Upper lobe of left lung (tissue), 6 donors: Measurements from ENCODE around the gene NRP1. TPM values are rescaled to one million over a fixed set of nuclear protein-coding genes. Genes with fewer than 3 reads are reported as not detected.

Experiments
- ATAC-seq, 2 donors: fragments of 200-7000 bp; cut with Tn5 transposase; one replicate each; pipeline ENCODE4 v1.9.1; 2022; ENCODE audit warnings: mild to moderate bottlenecking in 2 of 2, moderate library complexity in 2 of 2; ENCODE audit not compliant: low FRiP score in 2 of 2
- DNase-seq, 2 donors: peaks; one replicate each; pipeline ENCODE4 v3.0.0-alpha.2; 2019 to 2020
- H3K27ac ChIP-seq, 4 donors: fragments of 200-600 bp; sonication (generic); one replicate each; pipeline ENCODE4 v1.5.1; 2016 to 2019
- H3K27me3 ChIP-seq, 4 donors: fragments of 200-600 bp; sonication (generic); one replicate each; pipeline ENCODE4 v1.5.1; 2017 to 2019
- H3K36me3 ChIP-seq, 4 donors: fragments of 200-600 bp; sonication (generic); one replicate each; pipeline ENCODE4 v1.5.1; 2016 to 2019
- H3K4me1 ChIP-seq, 4 donors: fragments of 200-600 bp; sonication (generic); one replicate each; pipeline ENCODE4 v1.5.1; 2018 to 2019
- H3K4me3 ChIP-seq, 4 donors: fragments of 200-600 bp; sonication (generic); one replicate each; pipeline ENCODE4 v1.5.1; 2017 to 2019; ENCODE audit warnings: mild to moderate bottlenecking in 2 of 4, moderate library complexity in 1 of 4
- H3K9me3 ChIP-seq, 4 donors: fragments of 200-600 bp; sonication (generic); one replicate each; pipeline ENCODE4 v1.5.1; 2018 to 2019
- CTCF ChIP-seq, 6 experiments: fragments of 450-650 bp in 4 of 6; fragments of 200-600 bp in 2 of 6; sonication (generic) in 2 of 6; IDR thresholded peaks; one replicate each; pipeline ENCODE4 v1.5.1; 2016 to 2019; ENCODE audit warnings: antibody characterized with exemption in 6 of 6
- EP300 ChIP-seq, 4 donors: sonication (generic); formaldehyde crosslinking; IDR thresholded peaks; one replicate each; pipeline ENCODE4 v1.5.1; 2017; ENCODE audit warnings: antibody characterized with exemption in 4 of 4, control low read depth in 2 of 4
- POLR2A ChIP-seq, 4 donors: fragments of 450-650 bp; IDR thresholded peaks; one replicate each; pipeline ENCODE4 v1.5.1; 2016 to 2017; ENCODE audit warnings: antibody characterized with exemption in 4 of 4, mild to moderate bottlenecking in 2 of 4
- POLR2AphosphoS5 ChIP-seq, 2 donors: sonication (generic); formaldehyde crosslinking; IDR thresholded peaks; one replicate each; pipeline ENCODE4 v1.5.1; 2017; ENCODE audit warnings: antibody characterized with exemption in 2 of 2
- WGBS, 2 donors: methylation state at CpG; one replicate each; pipeline ENCODE4 v1.1.5; 2017 to 2018; 5-methylcytosine and 5-hydroxymethylcytosine counted together
- total RNA-seq, 6 donors: library from RNA; depleted of rRNA in 4 of 6; stranded (reverse); fragments of >200 nt in 4 of 6; gene quantifications; one replicate each; pipeline versions ENCODE4 v1.1.0 to v1.2.1, GENCODE V29; 2016 to 2021
- donor health status: DM: no; HTN: no; CAD: no; lungs with moderate emphysema.
- donor health status: DM: no; HTN: yes; CAD: no; lungs with severe emphysema.

NRP1 gene
- total RNA-seq, 6 donors from 2014 or later: 48.5 to 136 (median 64.1) TPM

GRCh38 chr10:33325929-33326328 is 8.5 kb downstream of the NRP1 start:
- peaks cover 14 to 50% (median 36%) of the 10 kb centered on the region in 4 donors for H3K4me1 ChIP-seq
- TF ChIP-seq EP300 (IDR thresholded peaks at IDR 0.05) (no peak), POLR2AphosphoS5 (IDR thresholded peaks at IDR 0.05) (no peak), POLR2A (IDR thresholded peaks at IDR 0.05) (no peak), CTCF (IDR thresholded peaks at IDR 0.05) (no peak)
- DNase-seq (no peak), ATAC-seq (no peak)
- H3K27ac ChIP-seq: peak overlapping the region in 1 of 4 donors; percentile 2
- 66 to 81% methylated on average over 2 of the region's 2 CpGs for WGBS, 2 donors
- H3K36me3 ChIP-seq: peaks cover 0 to 22% (median 0%) of the 10 kb centered on the region in 4 donors
- H3K27me3 ChIP-seq: no peaks in the 10 kb centered on the region
- no peaks in the 10 kb centered on the region for H3K9me3 ChIP-seq
- H3K4me3 ChIP-seq: peak overlapping the region in 1 of 4 donors; percentile 2

GRCh38 chr10:33323721-33324120 is 10.7 kb downstream of the NRP1 start:
- DNase-seq: no peak
- Histone ChIP-seq H3K4me1 (peaks cover 7 to 31% (median 27%) of the 10 kb centered on the region in 4 donors), H3K27ac (no peak overlapping the region), H3K9me3 (no peaks in the 10 kb centered on the region), H3K4me3 (no peak overlapping the region), H3K27me3 (no peaks in the 10 kb centered on the region), H3K36me3 (peaks cover 0 to 11% (median 0%) of the 10 kb centered on the region in 4 donors)
- TF ChIP-seq POLR2AphosphoS5 (IDR thresholded peaks at IDR 0.05): no peak
- TF ChIP-seq CTCF (IDR thresholded peaks at IDR 0.05): no peak
- TF ChIP-seq POLR2A (IDR thresholded peaks at IDR 0.05): no peak
- no peak for TF ChIP-seq EP300 (IDR thresholded peaks at IDR 0.05)
- WGBS, 2 donors: 73 to 78% methylated on average over 6 of the region's 6 CpGs
- ATAC-seq: no peak

GRCh38 chr10:33321516-33321915 is 13.0 kb downstream of the NRP1 start:
- Histone ChIP-seq H3K27ac (peak overlapping the region in 1 of 4 donors; percentile 0), H3K4me1 (peaks cover under 1 to 22% (median 16%) of the 10 kb centered on the region in 4 donors), H3K27me3 (no peaks in the 10 kb centered on the region), H3K36me3 (peaks cover 0 to 5% (median 0%) of the 10 kb centered on the region in 4 donors), H3K4me3 (no peak overlapping the region), H3K9me3 (no peaks in the 10 kb centered on the region)
- 53 to 60% methylated on average over 6 of the region's 6 CpGs for WGBS, 2 donors
- TF ChIP-seq POLR2AphosphoS5 (IDR thresholded peaks at IDR 0.05): no peak
- TF ChIP-seq POLR2A (IDR thresholded peaks at IDR 0.05): no peak
- TF ChIP-seq EP300 (IDR thresholded peaks at IDR 0.05): no peak
- no peak for TF ChIP-seq CTCF (IDR thresholded peaks at IDR 0.05)
- ATAC-seq (no peak), DNase-seq (no peak)

GRCh38 chr10:33320288-33320687 is 14.2 kb downstream of the NRP1 start:
- TF ChIP-seq CTCF (IDR thresholded peaks at IDR 0.05) (no peak), EP300 (IDR thresholded peaks at IDR 0.05) (no peak), POLR2A (IDR thresholded peaks at IDR 0.05) (no peak), POLR2AphosphoS5 (IDR thresholded peaks at IDR 0.05) (no peak)
- ATAC-seq (peak in 1 of 2 donors; percentile 34), DNase-seq (peak in 1 of 2 donors; percentile 34)
- Histone ChIP-seq H3K27me3 (no peaks in the 10 kb centered on the region), H3K4me3 (no peak overlapping the region), H3K36me3 (peaks cover 0 to 5% (median 0%) of the 10 kb centered on the region in 4 donors), H3K9me3 (no peaks in the 10 kb centered on the region), H3K27ac (no peak overlapping the region), H3K4me1 (peaks cover 10 to 28% (median 17%) of the 10 kb centered on the region in 4 donors)
- WGBS, 2 donors: 85 to 95% methylated on average over 7 of the region's 7 CpGs

- H3K9me3 ChIP-seq: no peaks in the 10 kb centered on the region
- ATAC-seq: no peak
- TF ChIP-seq POLR2AphosphoS5 (IDR thresholded peaks at IDR 0.05): no peak
- TF ChIP-seq POLR2A (IDR thresholded peaks at IDR 0.05): no peak
- TF ChIP-seq EP300 (IDR thresholded peaks at IDR 0.05): no peak
- TF ChIP-seq CTCF (IDR thresholded peaks at IDR 0.05): no peak
- H3K27ac ChIP-seq: peak overlapping the region in 3 of 4 donors; percentile 35 to 45 (median 36)
- peak in 1 of 2 donors; percentile 55 for DNase-seq
- H3K4me3 ChIP-seq: no peak overlapping the region
- no peaks in the 10 kb centered on the region for H3K36me3 ChIP-seq
- 35 to 36% methylated on average over 4 of the region's 4 CpGs for WGBS, 2 donors
- no peaks in the 10 kb centered on the region for H3K27me3 ChIP-seq
- peaks cover 10 to 35% (median 19%) of the 10 kb centered on the region in 4 donors for H3K4me1 ChIP-seq
Observed at GRCh38 chr10:33315891-33316290, 18.6 kb downstream of the NRP1 start.
